T47D (cell line): ENCODE measurements around the gene VIT.
"Not testable (repeated sequence)": the region's sequence is repeated elsewhere in the genome, so short reads cannot be mapped to it uniquely, and the experiment has no call there.

Experiments used
- DNase-seq, 2 experiments: peaks; one replicate each; pipeline versions ENCODE4 v3.0.0 to v3.0.0-alpha.2; 2011 to 2012; ENCODE audit warnings: low read depth in 1 of 2, low spot score in 1 of 2
- JUND ChIP-seq: IDR thresholded peaks from 2 replicates; pipeline ENCODE4 v1.6.1; 2012; ENCODE audit warnings: low read depth
- in situ Hi-C: cut with HindIII; loops from 2 replicates; pipeline ENCODE4 v1.10.0; 2016; ENCODE audit warnings: low sequenced_read_pairs, low pct_unique_long_range_greater_than_20kb

The VIT gene

DNA sequence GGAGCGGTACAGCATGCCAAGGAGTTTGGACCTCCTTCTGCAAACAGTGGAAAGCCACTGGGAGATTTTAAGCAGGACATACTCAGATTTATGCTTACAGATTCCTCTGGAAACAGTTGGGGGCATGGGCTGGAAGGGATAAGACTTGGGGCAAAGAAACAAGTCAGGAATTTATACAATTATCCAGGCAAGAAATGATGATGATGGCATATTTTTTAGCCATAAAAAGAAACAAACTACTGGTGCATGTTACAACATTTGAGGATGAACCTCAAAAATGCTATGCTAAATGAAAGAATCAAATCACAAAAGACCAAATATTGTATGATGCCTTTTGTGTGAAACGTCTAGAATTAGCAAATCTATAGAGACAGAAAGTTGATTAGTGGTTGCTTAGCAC, 13.5 kb upstream of the VIT start:
- TF ChIP-seq JUND, result no peak
- DNase-seq, result no peak
- in situ Hi-C loops, result no loop called here

DNA sequence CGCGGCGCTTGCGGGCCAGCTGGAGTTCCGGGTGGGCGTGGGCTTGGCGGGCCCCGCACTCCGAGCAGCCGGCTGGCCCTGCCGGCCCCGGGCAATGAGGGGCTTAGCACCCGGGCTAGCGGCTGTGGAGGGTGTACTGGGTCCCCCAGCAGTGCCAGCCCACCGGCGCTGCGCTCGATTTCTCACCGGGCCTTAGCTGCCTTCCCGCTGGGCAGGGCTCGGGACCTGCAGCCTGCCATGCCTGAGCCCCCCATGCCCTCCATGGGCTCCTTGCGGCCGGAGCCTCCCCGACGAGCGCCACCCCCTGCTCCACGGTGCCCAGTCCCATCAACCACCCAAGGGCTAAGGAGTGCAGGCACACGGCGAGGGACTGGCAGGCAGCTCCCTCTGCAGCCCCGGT, 8.2 kb upstream of the VIT start:
- in situ Hi-C loops, DNase-seq: not testable (repeated sequence)

DNA sequence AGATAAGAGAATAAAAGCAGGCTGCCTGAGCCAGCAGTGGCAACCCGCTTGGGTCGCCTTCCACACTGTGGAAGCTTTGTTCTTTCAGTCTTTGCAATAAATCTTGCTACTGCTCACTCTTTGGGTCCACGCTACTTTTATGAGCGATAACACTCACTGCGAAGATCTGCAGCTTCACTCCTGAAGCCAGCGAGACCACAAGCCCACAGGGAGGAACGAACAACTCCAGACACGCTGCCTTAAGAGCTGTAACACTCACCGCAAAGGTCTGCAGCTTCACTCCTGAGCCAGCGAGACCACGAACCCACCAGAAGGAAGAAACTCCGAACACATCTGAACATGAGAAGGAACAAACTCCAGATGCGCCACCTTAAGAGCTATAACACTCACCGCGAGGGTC, 7.5 kb upstream of the VIT start:
- in situ Hi-C loops, DNase-seq: not testable (repeated sequence)

DNA sequence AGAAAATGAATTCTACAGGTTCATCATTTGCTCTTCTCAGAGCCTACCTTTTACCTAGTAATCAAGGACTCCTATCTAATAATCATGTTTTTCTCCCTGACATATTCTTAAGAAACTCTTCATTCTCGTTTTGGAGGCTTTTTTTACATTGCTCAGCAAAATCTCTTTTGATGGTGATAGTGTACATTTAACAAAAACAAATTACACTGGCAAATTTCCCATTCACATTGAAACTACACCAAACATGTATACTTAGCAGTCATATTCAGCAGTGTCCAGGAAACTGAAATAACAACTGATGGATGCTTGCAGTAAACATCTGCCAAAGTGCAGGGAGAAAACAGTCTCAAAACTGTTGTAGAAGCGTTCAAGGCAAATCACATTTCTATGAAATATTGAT, 4.4 kb upstream of the VIT start:
- in situ Hi-C loops, result no loop called here
- TF ChIP-seq JUND, result no peak
- DNase-seq, result no peak

DNA sequence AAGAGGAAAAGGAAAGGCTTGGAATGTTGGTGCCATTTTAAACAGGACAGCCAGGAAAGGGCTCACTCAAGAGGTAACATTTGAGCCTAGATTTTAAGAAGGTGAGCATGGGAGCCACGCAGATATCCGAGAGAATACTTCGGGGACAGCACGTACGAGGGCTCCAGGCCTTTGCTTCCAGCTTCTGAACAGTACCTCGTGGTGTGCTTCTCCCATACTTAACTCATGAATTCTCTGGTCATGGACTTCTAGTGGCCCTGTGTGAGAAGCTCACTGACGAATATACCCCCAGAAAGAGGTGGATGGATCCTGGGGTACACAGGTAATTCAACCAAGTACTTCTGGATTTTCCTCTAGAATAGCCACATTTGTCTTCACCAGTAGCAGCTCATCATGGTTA, 2.7 kb upstream of the VIT start:
- TF ChIP-seq JUND, result no peak
- DNase-seq, result no peak
- in situ Hi-C loops, result no loop called here

DNA sequence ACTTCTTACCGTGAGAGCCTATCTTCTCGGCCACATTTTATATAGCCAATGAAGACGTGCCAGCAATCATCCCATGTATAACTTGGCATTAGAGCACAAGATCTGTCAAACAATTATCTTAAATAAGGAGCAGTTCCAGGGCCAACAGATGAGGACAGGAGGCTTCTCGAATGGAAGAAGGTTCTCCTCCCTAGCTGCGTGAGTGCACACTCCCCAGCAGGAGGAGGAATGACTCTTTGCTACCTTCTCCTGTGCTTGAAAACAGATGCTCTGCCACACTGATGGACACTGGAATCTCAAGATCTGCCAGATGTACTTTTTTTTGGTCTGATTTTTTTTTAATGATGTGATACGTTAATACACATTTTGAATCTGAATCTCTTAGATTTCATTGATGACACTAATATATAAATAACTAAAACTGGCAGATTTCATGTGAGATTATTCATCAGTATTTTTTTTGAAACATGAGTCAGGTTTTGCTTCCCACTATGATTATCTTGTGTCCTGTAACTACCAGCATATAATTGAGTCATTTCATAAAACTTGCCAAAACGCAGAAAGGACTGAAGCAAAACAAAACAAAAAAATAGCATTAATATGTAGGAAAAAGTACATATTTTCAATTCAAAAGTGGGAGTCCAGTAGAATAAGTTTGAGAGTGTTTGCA, 626 bp upstream of the VIT start:
- TF ChIP-seq JUND, result no peak
- peak in 1 of 2 experiments; percentile 22 for DNase-seq
- in situ Hi-C loops, result no loop called here

DNA sequence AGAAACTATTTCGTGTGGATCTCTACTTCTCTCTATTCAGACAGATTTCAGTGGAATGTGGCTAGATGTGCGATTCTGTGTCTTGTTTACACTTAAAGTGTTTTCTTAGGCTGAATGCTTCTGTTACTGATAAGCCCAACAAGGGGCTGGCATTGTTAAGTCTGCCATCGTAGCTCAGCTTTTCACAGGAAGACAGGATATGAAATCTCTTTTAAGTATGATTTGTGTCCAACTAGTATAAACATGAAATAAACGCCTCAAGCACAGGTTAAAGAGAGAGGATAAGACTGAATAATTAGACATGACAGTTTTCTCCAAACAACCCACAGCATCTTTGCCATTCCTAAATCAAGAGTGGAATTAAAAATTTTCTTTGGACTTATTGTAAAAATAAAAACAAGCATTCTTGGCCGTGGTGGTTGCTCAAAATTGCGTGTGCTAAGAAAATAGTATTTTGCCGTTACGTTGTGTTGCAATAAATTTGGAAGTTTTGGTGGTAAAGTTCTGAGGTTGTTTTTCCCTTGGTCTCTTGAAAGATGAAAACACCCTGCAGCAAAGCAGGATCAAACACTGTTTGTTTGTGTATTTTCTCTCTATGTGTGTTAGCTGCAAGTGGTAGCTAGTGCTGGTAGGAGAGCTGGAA, 1.0 kb downstream of the VIT start:
- in situ Hi-C loops, result no loop called here
- DNase-seq, result no peak
- no peak for TF ChIP-seq JUND

DNA sequence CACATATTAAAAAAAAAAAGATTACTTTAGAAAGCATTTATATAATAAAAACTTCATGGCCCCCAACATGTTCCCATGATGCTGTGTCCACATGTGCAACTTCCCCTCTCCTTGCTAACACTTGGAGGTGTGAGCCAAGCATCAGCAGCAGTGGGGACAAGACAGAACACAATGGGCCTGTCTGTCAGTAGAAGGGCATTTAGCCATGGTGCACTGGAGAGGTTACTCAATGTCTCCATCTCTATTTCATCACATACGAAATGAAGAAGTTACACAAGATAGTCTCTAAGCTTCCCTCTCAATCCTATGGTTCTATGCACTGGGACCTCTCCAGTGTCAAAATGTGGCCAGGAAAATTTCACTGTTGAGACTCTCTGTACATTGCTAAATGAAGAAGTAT, 2.5 kb downstream of the VIT start:
- TF ChIP-seq JUND, result no peak
- in situ Hi-C loops, result no loop called here
- DNase-seq, result no peak

DNA sequence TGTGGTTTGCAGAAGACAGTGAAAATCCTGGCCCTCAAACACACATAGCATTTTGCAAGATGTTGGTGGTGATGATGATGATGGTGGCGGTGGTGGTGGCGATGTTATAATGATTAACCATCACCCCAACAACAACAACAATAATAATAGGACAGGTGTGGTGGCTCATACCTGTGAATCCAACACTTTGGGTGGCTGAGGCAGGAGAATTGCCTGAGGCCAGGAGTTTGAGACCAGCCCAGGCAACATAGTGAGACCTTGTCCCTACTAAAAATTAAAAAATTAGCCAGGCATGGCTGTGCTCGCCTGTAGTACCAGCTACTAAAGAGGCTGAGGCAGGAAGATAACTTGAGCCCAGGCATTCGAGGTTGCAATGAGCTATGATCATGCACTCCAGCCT, 3.8 kb downstream of the VIT start:
- no peak for TF ChIP-seq JUND
- in situ Hi-C loops, result no loop called here
- DNase-seq, result no peak

DNA sequence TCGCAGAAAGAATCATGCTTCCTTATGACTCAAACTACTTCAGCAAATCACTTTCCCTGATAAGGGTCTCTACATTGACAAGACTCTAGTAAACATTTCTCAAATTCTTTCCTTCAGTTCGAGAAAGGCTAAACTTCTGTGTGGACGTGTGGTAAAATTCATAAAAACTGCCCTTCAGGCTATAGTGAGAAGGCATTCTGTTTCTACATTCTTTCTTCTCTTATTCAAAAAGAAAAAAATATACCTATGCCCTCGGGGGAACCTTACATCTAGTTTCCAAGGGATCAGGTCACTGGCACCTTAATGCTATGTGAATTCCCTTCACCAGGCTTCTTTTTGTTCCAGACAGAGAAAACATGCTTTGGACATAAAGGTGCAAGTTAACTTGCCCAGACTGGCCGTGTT, 4.9 kb downstream of the VIT start:
- DNase-seq, result peak in 1 of 2 experiments; percentile 76
- no peak for TF ChIP-seq JUND
- in situ Hi-C loops, result no loop called here

DNA sequence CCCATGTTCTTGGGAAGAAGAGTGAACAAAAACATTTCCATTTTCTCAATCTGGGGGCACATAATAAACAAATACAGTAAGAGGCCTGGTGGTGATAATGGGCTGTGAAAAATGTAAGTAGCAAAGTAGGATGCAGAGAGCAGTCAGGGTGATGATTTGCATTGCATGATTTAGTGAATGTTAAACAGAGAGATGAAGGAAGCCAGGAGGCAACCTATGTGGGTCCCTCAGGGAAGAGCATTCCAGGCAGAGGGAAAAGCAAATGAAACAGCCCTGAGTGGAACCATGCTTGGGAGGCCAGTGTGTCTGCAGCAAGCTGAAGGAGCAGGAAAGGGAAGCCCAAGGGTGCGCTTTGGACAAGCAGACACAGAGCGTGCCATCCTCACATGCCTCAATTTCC, 5.4 kb downstream of the VIT start:
- in situ Hi-C loops, result no loop called here
- TF ChIP-seq JUND, result no peak
- no peak for DNase-seq

DNA sequence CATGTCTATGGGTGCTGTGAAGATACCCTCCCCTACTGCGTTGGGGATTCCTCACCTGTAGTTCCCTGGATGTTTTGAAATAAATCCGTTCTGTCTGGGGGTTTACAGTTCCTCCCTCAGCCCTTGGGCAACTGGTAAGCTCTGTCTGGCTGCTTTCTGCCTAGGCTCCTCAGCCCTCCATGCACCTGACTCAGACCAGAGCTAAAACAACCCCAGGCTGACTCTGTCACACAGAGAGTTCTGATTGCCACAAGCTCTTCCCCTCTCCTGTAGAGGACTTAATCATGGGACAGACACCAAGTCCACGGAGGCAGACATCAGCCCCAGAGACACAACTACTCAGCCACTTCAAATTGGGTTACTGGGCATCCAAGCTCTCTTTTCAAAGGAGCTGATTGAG, 6.3 kb downstream of the VIT start:
- TF ChIP-seq JUND, result no peak
- no peak for DNase-seq
- in situ Hi-C loops, result no loop called here

DNA sequence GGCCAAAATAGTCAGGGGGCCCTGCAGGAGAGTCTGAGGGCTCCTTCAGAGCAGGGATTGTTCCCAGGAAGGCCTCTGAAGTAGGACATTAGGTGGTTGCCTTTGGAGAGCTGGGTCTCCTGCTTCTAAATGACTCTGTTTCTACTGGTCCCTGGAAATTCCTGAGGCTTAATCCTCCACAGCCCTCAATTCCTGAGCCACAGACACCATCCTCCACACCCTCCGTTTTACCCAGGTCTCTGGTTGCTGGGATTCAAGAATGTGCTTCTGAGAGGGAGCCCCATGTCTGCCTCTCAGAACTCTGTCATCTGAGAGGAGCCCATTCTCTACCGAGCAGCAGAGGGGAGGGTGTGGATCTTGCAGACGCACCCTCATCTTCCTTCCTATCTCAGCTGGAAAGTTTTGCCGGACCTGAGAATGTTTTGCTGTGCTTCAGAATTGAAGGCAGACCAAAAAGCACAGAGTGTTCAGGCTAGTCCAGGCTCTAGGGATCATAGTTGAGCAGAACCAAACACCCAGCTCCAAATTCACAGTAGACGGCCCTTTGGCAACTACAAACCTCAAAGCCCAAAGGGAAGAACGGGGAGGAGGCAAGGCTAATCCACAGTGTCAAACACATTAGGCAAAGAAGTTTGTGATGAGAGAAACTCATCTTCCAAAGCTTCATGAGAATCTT, 8.1 kb downstream of the VIT start:
- in situ Hi-C loops, result no loop called here
- DNase-seq, result no peak
- TF ChIP-seq JUND, result no peak
